Sigmoid colon (tissue), 7 donors: ENCODE results near the gene OSBP2. TPM values are rescaled to one million over a fixed set of nuclear protein-coding genes. Genes with fewer than 3 reads are reported as not detected.

ENCODE experiments used
- DNase-seq: peaks from one replicate; pipeline ENCODE4 v3.0.0-alpha.2; 2019
- H3K27ac ChIP-seq, 4 donors: fragments of 200-600 bp; sonication (generic); one replicate each; pipeline ENCODE4 v1.5.1; 2016 to 2019; ENCODE audit warnings: mild to moderate bottlenecking in 1 of 4
- H3K27me3 ChIP-seq, 3 donors: fragments of 200-600 bp; sonication (generic); one replicate each; pipeline ENCODE4 v1.5.1; 2019; ENCODE audit warnings: mild to moderate bottlenecking in 1 of 3
- H3K36me3 ChIP-seq, 4 donors: fragments of 200-600 bp; sonication (generic); one replicate each; pipeline ENCODE4 v1.5.1; 2016 to 2019
- H3K4me1 ChIP-seq, 4 donors: fragments of 200-600 bp; sonication (generic); one replicate each; pipeline ENCODE4 v1.5.1; 2017 to 2019
- H3K4me3 ChIP-seq, 4 donors: fragments of 200-600 bp; sonication (generic); one replicate each; pipeline ENCODE4 v1.5.1; 2017 to 2019; ENCODE audit warnings: mild to moderate bottlenecking in 2 of 4, moderate library complexity in 1 of 4
- H3K9me3 ChIP-seq, 4 donors: fragments of 200-600 bp in 3 of 4; sonication (generic) in 3 of 4; one replicate each; pipeline versions ENCODE4 v1.5.1 to v1.6.1; 2013 to 2019
- CTCF ChIP-seq, 4 experiments: fragments of 450-650 bp in 3 of 4; fragments of 200-600 bp in 1 of 4; IDR thresholded peaks; one replicate each; pipeline ENCODE4 v1.5.1; 2016 to 2019; ENCODE audit warnings: antibody characterized with exemption in 4 of 4, mild to moderate bottlenecking in 3 of 4, moderate library complexity in 2 of 4
- EP300 ChIP-seq, 4 donors: sonication (generic); formaldehyde crosslinking; IDR thresholded peaks; one replicate each; pipeline ENCODE4 v1.6.1; 2017; ENCODE audit warnings: antibody characterized with exemption in 4 of 4
- POLR2A ChIP-seq, 2 donors: fragments of 450-650 bp; IDR thresholded peaks; one replicate each; pipeline ENCODE4 v1.6.1; 2016; ENCODE audit warnings: antibody characterized with exemption in 2 of 2, mild to moderate bottlenecking in 2 of 2, moderate library complexity in 2 of 2
- POLR2AphosphoS5 ChIP-seq, 4 donors: sonication (generic); formaldehyde crosslinking; IDR thresholded peaks; one replicate each; pipeline ENCODE4 v1.6.1; 2017; ENCODE audit warnings: antibody characterized with exemption in 4 of 4
- WGBS, 2 donors: extraction: QIAGEN DNeasy Blood & Tissue Kit; methylation state at CpG; one replicate each; pipeline ENCODE4 v1.1.7; 2013; 5-methylcytosine and 5-hydroxymethylcytosine counted together
- intact Hi-C: fragments of 100-400 bp; cut with DNase I; formaldehyde crosslinking; loops from one replicate; pipeline ENCODE4 v1.15.1; 2023
- polyA plus RNA-seq, 3 donors: library from polyadenylated mRNA; stranded (reverse); fragments of 200-250 nt; gene quantifications; one replicate each; pipeline ENCODE4 v1.2.3, GENCODE V29; 2013
- total RNA-seq, 4 donors: library from RNA; depleted of rRNA; stranded (reverse); fragments of >200 nt; gene quantifications; one replicate each; pipeline ENCODE4 v1.1.0, GENCODE V29; 2016
- donor health status: healthy with polysubstance abuse.
- donor health status: Bipolar disorder and iron deficiency.
- donor health status: healthy.

The OSBP2 gene
- total and polyA plus RNA-seq, 7 donors, result 1.2 to 3.0 (median 1.6) TPM

- 83 to 85% methylated on average over 1 of the region's 1 CpG for WGBS, 2 donors
- Histone ChIP-seq H3K9me3 (peaks cover 0 to 4% (median under 1%) of the 10 kb centered on the region in 4 donors), H3K4me3 (no peak overlapping the region), H3K4me1 (no peaks in the 10 kb centered on the region), H3K36me3 (no peaks in the 10 kb centered on the region), H3K27me3 (no peaks in the 10 kb centered on the region), H3K27ac (no peak overlapping the region)
- no peak for DNase-seq
- no peak for TF ChIP-seq CTCF (IDR thresholded peaks at IDR 0.05)
- no peak for TF ChIP-seq EP300 (IDR thresholded peaks at IDR 0.05)
- TF ChIP-seq POLR2A (IDR thresholded peaks at IDR 0.05), result no peak
- TF ChIP-seq POLR2AphosphoS5 (IDR thresholded peaks at IDR 0.05), result no peak
- intact Hi-C loops, result no loop called here
Measured at GRCh38 chr22:30847583-30847982, 152.9 kb downstream of the OSBP2 start.

GRCh38 chr22:30855266-30855665 is 160.6 kb downstream of the OSBP2 start:
- DNase-seq, result no peak
- no peak overlapping the region for H3K4me3 ChIP-seq
- no peaks in the 10 kb centered on the region for H3K27me3 ChIP-seq
- no peak for TF ChIP-seq EP300 (IDR thresholded peaks at IDR 0.05)
- TF ChIP-seq POLR2A (IDR thresholded peaks at IDR 0.05), result no peak
- no peak overlapping the region for H3K27ac ChIP-seq
- 92 to 94% methylated on average over 3 of the region's 3 CpGs for WGBS, 2 donors
- H3K36me3 ChIP-seq, result no peaks in the 10 kb centered on the region
- H3K4me1 ChIP-seq, result no peaks in the 10 kb centered on the region
- intact Hi-C loops, result loop anchor here (10.0 kb wide), 1 partner anchor 80 kb away; no protein-coding TSS in a partner anchor
- H3K9me3 ChIP-seq, result peaks cover 0 to 1% (median 0%) of the 10 kb centered on the region in 4 donors

- 91 to 95% methylated on average over 4 of the region's 4 CpGs for WGBS, 2 donors
- no peak overlapping the region for H3K27ac ChIP-seq
- H3K4me3 ChIP-seq, result no peak overlapping the region
- no peaks in the 10 kb centered on the region for H3K4me1 ChIP-seq
- no peaks in the 10 kb centered on the region for H3K36me3 ChIP-seq
- no peaks in the 10 kb centered on the region for H3K27me3 ChIP-seq
- peaks cover 0 to 1% (median 0%) of the 10 kb centered on the region in 4 donors for H3K9me3 ChIP-seq
- DNase-seq, result no peak
- TF ChIP-seq POLR2AphosphoS5 (IDR thresholded peaks at IDR 0.05), result no peak
- intact Hi-C loops, result loop anchor here (10.0 kb wide), 1 partner anchor 81 kb away; no protein-coding TSS in a partner anchor
Measured at GRCh38 chr22:30855677-30856518, 161.2 kb downstream of the OSBP2 start.

GRCh38 chr22:30856741-30857502 is 162.2 kb downstream of the OSBP2 start:
- Histone ChIP-seq H3K4me3 (no peak overlapping the region), H3K9me3 (no peaks in the 10 kb centered on the region), H3K4me1 (no peaks in the 10 kb centered on the region), H3K27ac (no peak overlapping the region), H3K27me3 (no peaks in the 10 kb centered on the region), H3K36me3 (no peaks in the 10 kb centered on the region)
- WGBS, 2 donors, result 84 to 90% methylated on average over 14 of the region's 14 CpGs
- DNase-seq, result no peak
- intact Hi-C loops, result loop anchor here (10.0 kb wide), 1 partner anchor 82 kb away; no protein-coding TSS in a partner anchor
- TF ChIP-seq EP300 (IDR thresholded peaks at IDR 0.05), result no peak
- TF ChIP-seq POLR2A (IDR thresholded peaks at IDR 0.05), result no peak
- TF ChIP-seq POLR2AphosphoS5 (IDR thresholded peaks at IDR 0.05), result no peak
- TF ChIP-seq CTCF (IDR thresholded peaks at IDR 0.05), result no peak

GRCh38 chr22:30857791-30858190 is 163.1 kb downstream of the OSBP2 start:
- WGBS, 2 donors, result 92 to 94% methylated on average over 13 of the region's 13 CpGs
- no peaks in the 10 kb centered on the region for H3K9me3 ChIP-seq
- no peak for TF ChIP-seq POLR2A (IDR thresholded peaks at IDR 0.05)
- TF ChIP-seq POLR2AphosphoS5 (IDR thresholded peaks at IDR 0.05), result no peak
- TF ChIP-seq CTCF (IDR thresholded peaks at IDR 0.05), result no peak
- no peak for TF ChIP-seq EP300 (IDR thresholded peaks at IDR 0.05)
- intact Hi-C loops, result loop anchor here (10.0 kb wide), 1 partner anchor 83 kb away; no protein-coding TSS in a partner anchor
- H3K27me3 ChIP-seq, result no peaks in the 10 kb centered on the region
- H3K4me1 ChIP-seq, result no peaks in the 10 kb centered on the region
- no peaks in the 10 kb centered on the region for H3K36me3 ChIP-seq
- no peak overlapping the region for H3K4me3 ChIP-seq
- H3K27ac ChIP-seq, result no peak overlapping the region
- DNase-seq, result no peak
